ENCODE data around the gene LRRIQ1.
"Not testable (repeated sequence)": the region's sequence is repeated elsewhere in the genome, so short reads cannot be mapped to it uniquely, and the experiment has no call there.

Gene LRRIQ1, protein sequence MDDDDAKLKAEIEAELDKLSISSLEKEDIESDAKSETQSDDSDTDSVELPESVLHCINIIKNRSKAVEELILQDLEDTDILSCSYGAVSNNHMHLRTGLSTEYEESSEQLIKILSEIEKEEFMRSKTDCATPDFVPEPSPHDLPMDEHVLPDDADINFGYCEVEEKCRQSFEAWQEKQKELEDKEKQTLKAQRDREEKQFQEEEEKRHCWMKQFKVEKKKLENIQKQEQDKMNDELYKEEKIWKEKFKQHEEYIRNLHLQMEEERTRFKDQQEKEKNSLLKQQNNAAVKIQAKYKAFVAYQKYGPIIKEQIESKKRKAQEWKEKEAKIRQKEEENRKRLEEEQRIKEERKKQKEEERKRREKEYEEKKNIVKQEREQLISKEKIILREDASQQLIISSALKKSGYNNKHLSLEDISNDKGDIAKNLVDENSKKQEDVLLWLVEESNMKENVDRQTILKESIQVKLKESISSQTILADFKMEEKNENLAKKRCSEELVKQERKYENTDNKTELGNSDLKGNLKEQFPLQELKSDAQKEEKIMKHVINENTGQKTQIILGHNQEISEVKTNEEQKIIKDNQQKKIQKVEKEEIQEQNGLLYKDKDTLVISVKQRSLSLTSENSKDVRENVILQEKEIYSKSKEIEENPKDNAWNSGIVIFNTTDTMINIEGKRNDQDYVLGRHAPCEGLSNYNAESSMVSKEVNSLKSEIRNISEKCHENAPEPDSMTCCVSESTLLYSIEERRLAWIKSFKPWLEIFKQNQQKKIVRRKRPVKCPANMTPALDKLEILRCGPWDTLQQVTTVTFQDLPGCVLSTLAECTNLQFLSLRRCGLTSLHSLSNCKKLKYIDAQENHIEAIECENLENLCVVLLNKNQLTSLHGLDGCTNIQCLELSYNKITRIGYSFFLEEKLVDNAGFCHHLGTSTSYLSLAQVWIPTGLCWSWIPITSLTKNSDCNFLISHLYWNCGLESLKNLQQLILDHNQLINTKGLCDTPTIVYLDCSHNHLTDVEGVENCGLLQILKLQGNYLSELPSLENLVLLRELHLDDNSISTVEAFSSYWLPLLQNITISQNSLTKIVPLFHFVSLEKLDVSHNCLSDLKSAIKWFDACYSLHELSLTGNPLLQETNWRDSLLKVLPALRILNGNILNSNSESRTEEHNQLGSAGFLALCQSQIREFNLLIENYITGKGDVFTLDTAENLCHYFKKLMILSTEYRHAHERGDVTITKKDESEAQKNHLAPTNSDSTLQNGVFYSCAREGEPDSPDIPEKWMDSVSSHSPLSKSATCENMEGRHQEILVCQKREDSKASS (N-terminal part only)

DNA sequence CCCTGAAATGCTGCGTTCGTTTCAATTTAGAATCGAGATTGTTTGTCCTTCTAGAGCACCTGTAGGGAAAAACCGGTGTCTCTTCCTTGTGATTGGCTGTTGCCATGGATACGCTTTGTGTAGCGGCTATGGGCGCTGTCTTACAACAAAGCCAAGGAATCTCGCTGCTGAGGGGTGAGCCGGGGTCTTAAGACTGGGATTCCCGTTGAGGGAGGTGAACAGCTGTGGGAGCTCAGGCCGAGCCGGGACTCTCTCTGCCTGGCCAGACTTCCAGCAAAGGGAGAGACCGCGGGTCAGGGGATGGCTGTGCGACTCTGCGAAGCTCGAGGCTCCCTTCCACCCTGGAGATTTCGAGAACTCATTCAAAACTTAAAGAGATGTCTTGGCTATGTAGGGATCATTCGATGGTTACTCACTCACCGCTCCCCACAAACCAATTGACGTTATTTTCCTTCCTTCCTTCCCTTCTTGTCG lies at the start of gene LRRIQ1, which contains the start of gene TSPAN19:
LRRIQ1 (plus strand) TSS at position 118 of the 474 bp plus-strand sequence. CDS start 1,826 bp downstream, outside the sequence.
TSPAN19 (minus strand) TSS at position 44 of the 474 bp plus-strand sequence. CDS start 6,331 bp downstream, outside the sequence.
- peak; percentile 83 for DNase-seq

DNA sequence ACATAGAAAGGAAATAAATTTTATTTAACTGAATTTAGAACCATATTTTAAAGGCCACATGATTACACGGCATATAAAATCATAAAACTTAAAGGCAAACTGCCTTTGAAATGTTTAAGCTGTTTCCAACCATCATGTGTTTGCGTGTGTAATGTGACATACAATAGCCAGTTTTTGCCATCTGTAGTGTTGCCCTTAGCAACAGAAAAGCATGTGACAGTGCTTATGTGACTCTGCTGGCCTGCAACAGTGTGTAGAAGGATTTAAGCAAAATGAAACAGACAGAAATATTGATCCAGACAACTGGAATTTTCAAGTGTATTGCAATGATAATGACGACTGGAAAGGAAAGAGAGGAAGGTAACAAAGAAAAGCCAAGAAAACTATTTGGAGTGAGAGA lies 49.6 kb upstream of the LRRIQ1 start:
- no peak for DNase-seq

DNA sequence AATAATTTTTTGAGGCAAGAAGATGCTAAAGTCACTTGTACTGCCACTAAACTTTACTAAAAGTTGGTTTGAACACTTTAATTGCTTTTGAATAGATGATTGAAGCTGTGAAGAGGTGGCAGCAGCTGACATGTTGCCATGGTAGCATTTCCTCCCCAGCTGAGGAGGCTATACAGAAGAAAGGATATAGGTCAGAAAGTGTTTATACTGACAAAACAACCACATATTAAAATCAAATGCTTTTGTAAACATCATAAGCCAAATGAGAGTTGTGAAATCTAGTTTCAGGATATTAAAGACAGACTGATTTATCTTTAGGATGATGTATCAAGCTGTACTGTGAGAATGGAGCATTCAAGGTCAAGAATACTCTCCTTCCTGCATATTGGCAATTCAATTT lies 41.7 kb upstream of the LRRIQ1 start:
- no peak for DNase-seq

- no peak for DNase-seq
Observed at GRCh38 chr12:84995641-84996040, 40.5 kb upstream of the LRRIQ1 start.

DNA sequence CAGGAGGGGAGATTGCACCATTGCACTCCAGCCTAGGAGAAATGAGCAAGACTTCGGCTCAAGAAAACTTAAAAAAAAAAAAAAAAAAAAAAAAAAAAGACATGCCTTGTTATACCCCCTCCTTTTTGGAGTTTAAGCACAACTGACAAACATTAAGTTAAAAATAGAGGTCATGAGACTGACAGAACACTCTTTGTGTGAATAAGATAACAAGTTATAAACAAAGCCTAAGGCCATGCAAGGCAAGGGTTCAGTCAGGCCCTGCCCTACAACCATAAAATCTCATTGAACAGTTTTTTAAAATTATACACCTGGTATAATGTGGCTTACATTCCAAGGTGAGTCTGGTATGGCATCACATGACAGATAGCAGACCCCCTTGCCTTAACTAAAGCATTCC lies 39.4 kb upstream of the LRRIQ1 start:
- DNase-seq = no peak

DNA sequence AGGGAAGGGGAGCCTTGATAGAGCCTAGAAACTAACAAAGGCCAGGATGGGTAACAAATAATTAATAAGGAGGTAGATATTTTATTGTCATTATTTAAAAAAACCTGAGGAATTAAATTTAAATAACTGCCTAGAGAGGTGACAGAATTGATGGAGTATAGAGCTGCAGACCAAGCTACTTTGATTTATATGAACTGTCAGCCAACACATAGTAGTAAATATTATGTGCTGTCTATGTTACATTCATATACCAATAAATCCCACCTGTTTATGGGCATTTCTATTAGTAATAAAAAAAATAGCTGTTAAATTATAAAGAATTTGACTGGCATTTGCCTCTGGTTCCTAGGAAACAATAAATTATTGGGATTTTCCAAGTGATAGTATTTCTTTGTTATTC lies 37.8 kb upstream of the LRRIQ1 start:
- no peak for DNase-seq

DNA sequence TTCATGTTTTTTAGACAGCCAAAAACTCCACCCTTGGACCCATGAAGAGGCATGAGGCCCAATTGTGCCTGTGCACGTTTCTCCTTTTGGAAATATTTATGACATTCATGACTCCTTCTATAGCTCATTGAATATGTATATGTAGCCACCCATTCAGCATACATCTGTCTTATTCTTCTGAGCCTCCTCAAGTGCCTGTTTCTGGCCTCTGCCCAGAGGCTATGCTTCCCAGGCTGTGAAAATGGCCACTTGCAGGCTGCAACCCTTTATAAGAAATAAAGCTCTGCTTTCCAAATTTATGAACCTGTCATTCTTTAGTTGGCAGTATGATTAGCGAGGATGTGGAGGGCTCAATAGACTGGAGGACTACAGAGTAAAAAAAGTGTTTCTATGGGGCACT lies 35.4 kb upstream of the LRRIQ1 start:
- DNase-seq = no peak

DNA sequence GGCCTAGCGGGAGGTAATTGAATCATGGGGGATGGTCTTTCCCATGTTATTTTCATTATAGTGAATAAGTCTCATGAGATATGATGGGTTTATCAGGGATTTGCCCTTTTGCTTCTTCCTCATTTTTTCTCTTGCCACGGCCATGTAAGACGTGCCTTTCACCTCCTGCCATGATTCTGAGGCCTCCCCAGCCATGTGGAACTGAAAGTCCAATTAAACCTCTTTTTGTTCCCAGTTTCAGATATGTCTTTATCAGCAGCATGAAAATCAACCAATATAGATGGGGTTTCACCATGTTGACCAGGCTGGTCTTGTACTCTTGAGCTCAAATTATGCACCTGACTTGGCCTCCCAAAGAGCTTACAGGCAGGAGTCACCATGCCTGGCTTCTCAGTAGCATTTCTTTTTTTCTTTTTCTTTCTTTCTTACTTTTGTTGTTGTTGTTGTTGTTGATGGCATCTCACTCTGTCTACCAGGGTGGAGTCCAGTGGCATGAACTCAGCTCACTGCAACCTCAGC lies 33.3 kb upstream of the LRRIQ1 start:
- no peak for DNase-seq

- DNase-seq = no peak
Observed at GRCh38 chr12:85004204-85004603, 31.9 kb upstream of the LRRIQ1 start.

- not testable (repeated sequence) for DNase-seq
Observed at GRCh38 chr12:85005047-85005446, 31.1 kb upstream of the LRRIQ1 start.

- no peak for DNase-seq
Observed at GRCh38 chr12:85005615-85006014, 30.5 kb upstream of the LRRIQ1 start.

GRCh38 chr12:85006206-85006605 lies 29.9 kb upstream of the LRRIQ1 start:
- no peak for DNase-seq

DNA sequence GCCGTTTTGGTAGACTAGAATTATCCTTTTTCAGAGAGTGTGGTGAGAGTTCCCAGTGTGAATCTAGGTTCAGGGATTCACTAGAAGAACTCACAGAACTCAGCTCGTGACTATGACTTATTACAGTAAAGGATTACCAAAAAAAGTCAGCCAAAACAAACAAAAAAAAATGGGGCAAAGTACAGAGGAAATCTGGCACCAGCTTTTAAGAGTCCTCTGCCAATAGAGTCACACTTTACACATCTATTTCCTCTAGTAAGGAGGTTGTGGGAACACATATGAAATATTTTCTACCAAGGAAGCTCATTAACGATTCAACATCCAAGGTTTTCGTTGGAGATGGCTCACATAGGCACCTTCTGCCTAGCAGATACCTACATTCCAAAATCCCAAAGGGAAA lies 28.3 kb upstream of the LRRIQ1 start:
- no peak for DNase-seq

DNA sequence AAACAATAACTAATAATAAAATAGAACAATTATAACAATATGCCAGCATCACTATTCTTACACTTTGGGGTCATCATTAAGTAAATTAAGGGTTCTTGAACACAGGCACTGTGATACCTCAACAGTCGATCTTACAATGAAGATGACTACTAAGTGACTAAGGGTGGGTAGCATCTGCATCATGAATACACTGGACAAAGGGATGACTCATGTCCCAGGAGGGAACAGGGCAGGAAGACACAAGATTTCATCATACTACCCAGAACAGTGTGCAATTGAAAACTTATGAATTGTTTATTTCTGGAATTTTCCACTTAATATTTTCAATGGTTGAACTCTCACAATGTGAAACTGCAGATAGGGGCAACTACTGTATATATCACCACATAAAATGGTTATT lies 19.7 kb upstream of the LRRIQ1 start:
- no peak for DNase-seq

- DNase-seq = no peak
Observed at GRCh38 chr12:85017133-85017532, 19.0 kb upstream of the LRRIQ1 start.

GRCh38 chr12:85017618-85018017 lies 18.5 kb upstream of the LRRIQ1 start:
- DNase-seq = no peak

DNA sequence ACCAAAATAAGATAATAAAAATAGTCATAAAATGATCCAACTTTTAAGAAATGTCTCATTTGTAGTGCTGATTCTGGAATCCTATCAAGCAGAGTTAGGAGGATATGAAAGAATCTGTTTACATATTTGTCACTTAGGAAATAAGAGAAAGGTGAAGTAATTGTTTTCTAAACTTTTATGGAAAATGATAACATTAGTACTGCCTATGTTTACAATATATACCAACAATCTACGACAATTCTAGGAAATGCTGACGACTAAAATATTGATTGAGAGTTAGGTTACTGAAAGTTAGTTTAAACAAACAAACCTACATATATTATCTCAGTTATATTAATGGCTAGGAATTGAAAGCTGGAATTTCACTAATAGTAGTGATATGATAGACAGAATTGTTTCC lies 18.1 kb upstream of the LRRIQ1 start:
- DNase-seq = no peak

GRCh38 chr12:85029456-85029855 lies 6.7 kb upstream of the LRRIQ1 start:
- no peak for DNase-seq

GRCh38 chr12:85036733-85037132 lies 582 bp downstream of the LRRIQ1 start:
- DNase-seq = no peak

DNA sequence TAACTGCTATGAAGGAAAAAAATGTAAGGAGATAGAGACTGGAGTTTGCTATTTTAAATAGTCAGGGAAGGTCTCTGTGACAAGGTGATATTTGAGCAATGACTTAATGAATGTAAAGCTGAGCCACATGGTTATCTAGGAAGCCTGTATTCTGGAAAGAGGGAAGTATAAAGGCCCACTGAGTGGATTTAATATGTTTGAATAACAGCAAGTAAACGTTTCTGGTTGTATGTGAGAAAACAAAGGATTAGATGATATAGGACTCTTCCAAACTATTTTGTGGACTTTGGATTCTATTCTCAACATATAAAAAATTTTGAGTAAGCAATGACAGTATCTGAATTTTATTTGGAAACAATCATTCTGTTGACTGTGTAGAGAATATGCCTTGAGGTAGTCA lies 5.2 kb downstream of the LRRIQ1 start:
- DNase-seq = no peak

DNA sequence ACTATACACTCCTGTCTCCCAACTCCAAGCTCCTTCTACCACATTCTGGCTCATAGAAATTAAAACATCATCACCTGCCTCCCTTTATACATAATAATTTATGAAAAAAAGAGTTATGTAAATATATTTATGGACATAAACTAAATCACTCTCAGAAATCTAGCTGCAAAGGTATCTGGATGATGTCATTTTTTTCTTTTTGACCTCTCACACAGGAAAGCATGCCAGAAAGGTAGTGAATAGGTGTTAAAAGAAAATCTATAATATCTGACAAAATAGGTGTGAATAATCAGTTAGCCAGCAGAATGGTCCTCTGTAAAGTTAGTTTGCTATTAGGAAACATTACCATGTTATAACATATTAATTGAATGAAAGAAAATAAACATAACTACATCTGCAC lies 7.7 kb downstream of the LRRIQ1 start:
- no peak for DNase-seq

GRCh38 chr12:85057370-85057963 lies 21.3 kb downstream of the LRRIQ1 start:
- DNase-seq = no peak
